GM19438 (cell line): ENCODE measurements around the gene TRAPPC5.

Source experiments
- ATAC-seq: cut with Tn5 transposase; IDR thresholded peaks from one replicate; pipeline ENCODE4 v1.9.1; 2021; ENCODE audit warnings: low read depth; ENCODE audit not compliant: unreplicated experiment

Gene TRAPPC5

DNA sequence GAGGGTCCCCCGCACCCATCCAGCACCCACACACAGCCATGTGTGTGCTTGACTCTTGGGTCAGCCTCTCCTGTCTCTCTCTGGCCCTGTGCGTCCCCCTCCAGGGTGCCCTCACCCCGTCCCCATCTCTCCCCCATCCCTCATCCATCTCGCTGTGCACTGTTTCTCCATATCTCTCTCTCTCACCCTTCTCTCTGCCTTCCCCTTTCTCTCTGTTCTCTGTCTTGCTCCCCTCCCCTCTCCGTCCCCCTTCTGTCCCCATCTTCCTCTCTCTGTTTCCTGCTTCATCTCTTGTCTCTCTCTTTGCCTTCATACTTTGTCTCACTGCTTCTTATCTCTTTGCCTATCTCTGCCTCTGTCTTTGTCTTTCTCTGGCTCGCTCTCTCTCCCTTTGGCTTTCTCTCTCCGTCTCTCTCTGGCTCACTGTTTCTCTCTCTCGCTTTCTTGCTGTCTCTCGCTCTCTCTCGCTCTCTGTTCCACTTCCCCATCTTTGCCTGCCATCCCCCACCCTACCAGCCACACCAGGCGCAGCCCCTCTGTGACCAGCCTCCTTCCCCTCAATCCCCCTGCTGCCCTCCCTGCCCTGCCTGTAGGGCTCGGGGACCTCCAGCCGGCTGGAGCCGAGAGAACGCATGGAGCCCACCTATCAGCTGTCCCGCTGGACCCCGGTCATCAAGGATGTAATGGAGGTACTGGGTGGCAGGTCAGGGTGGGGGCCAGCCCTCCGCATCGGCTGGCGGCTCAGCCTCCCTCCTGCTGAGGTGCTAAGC is 34.8 kb upstream of the TRAPPC5 start:
- no peak for ATAC-seq

DNA sequence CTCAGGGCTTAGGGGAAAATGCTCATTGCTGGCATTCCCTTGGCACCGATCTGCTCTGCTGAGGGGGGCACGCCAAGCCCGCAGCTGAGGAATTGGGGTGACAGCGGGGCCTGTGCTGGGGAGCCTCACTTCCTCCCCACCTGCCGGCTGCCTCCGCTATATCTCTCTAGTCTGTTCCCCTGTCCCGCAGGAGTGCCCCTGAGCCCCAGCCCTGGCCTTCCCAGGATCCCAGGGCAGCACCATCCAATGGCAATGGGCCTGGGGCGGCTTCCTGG is 34.3 kb upstream of the TRAPPC5 start:
- no peak for ATAC-seq

DNA sequence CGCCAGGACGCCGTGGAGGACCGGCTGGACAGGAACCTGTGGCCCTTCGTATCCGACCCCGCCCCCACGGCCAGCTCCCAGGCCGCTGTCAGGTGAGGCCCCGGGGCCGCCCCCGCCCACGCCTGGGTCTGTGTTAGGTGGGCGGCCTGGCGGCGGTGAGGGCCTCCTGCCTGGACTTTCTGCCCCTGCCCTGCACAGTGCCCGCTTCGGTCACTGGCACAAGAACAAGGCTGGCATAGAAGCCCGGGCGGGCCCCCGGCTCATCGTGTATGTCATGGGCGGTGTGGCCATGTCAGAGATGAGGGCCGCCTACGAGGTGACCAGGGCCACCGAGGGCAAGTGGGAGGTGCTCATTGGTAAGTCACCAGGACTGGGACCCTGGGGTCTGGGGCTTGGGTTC is 33.5 kb upstream of the TRAPPC5 start:
- ATAC-seq, result no peak

DNA sequence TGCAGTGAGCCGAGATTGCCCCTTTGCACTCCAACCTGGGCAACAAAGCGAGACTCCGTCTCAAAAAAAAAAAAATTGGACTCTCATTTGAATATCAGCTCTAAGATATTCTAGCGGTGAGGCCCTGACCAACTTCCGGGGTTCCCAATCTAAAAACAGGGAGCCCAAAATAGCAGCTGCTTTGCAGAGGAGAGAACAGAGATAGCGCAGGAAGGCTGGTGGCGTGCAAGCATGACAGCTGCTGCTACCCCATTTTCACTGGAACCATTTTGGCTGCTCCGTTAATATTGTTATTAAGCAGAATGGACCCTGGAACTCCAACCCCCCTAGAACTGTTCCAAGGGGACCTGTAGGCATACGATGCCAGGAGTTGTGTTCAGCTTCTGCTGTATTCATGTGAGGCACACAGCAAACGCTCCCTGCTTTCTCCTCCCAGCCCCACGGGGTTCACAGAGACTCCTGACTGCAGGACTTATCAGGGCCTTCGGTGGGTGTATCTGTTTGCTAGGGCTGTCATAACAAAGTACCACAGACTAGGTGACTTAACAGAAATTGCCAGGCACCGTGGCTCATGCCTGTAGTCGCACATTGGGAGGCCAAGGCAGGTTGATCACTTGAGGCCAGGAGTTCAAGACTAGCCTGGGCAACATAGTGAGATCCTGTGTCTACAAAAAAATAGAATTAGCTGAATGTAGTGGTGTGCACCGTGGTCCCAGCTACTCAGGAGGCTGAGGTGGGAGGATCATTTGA is 32.2 kb upstream of the TRAPPC5 start:
- ATAC-seq, result no peak

DNA sequence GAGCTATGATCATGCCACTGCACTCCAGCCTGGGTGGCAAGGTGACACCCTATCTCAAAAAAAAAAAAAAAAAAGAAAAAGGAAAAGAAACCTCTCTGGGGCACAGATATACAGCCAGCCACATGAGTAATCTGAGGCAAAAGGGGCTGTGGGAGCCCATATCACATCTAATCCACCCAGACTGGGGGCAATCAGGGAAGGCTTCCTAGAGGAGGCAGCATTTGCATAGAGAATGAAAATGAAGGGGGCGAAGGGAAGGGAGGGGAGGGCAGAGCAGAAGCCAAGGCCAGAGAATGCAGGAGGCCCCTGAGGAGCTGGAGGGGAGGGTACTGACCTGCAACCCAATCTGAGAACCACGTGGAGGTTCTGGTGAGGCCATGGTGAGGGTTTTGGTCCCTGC is 30.5 kb upstream of the TRAPPC5 start:
- ATAC-seq, result no peak

DNA sequence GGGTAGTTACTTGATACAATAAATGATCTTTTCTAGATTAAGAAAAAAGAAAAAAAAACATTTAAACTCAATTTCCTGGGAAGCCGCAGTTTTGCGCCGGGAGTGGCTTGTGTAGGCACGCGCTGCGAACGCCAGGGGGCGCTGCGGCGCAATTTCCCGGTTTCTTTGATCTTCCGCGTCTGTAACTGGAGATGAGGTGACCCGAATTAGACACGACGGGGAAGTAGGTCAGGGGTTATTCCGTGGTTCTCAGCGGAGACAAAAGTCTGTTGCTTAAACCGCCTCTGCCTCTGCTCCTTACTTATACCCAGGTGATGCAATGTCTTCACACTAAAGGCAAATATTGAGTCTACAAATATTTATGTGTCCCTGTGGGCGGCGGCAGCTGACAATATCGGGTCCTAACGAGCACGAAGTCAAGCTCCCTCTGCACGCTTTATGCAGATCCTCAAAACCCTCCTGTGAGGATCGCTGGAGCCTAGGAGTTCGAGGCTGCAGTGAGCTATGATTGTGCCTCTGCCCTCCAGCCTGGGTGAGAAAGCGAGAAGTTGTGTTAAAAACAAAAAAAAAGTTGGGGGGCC is 28.5 kb upstream of the TRAPPC5 start:
- no peak for ATAC-seq

DNA sequence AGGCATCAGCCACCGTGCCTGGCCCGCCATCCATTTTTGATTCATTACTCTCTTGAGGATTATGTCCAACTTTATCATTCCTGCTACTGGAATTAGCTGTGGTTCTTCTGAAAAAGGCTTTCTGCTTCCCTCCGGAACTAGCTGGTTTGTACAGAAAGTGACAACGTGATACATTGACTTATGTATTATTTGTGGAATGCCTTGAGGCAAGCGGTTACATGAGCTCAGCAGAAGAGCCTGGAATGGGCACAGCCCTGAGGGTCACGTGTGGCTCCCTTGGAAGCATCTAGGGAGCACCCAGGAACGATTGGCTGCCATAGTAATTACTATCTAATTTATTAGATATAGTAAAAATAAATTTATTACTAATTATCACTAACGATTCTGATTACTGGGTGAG is 26.2 kb upstream of the TRAPPC5 start:
- no peak for ATAC-seq

DNA sequence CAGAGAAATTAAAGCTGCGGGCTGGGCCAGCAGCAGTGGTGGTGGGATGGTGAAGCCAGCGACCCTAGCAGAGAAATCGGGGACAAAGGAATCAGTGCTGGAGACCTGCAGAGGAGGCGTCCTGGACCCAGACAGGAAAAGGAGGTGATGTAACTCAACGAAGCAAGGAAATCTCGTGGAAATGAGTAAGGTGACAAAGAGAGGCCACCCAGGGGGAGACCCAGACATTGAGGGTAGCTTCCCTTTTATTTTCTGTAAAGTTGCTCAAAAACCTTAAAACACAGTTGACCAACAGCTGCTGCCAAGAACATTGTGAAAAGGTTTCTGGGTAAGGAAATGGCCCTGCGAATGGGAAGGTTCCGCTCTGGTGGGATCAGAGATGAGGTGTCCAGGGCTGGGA is 25.1 kb upstream of the TRAPPC5 start:
- ATAC-seq, result no peak

DNA sequence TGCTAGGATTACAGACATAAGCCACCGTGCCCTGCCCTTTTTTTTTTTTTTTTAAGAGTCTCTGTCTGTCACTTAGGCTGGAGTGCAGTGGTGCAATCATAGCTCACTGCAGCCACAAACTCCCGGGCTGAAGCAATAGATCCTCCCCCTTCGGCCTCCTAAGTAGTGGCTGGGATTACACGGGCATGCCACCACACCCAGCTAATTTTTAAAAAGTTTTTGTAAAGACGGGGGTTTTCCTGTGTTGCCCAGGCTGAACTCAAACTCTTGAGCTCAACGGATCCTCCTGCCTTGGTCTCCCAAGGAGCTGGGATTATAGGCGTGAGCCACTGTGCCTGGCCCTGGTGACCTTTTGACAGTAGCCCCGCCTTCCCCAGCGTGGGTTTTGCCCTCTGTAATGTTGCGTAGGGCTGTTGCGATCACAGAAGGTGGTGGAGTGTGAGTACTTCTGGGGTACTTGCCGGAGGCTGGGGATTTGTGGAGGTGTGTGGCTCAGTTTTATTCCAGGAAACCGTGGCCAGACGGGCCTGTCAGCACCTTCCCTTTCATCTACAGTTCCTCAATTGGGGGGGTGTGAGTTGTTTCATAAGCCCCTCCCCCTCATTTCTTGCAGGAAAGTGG is 23.4 kb upstream of the TRAPPC5 start:
- no peak for ATAC-seq

DNA sequence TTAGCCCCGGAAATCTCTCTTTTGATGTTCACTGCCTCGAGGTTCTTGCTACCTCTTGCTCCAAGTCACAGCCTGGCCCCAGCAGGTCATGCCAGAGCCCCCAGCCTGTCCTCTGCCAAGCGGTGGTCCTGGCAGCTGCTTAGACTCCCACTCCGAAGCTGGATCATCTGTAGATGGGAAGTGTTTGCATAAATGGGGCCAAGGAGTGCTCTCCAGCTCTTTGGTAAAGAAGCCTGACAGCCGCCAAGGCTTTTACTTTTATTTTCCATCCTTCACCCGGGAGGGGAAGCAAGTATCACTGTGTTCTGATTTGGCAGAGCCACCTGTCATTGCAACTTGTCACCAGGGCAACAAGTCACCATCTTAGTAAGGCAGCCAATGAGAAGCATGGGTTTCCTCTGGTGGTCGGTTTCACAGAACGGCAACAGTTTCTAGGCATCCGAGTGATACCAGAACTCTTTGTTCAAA is 22.4 kb upstream of the TRAPPC5 start:
- ATAC-seq, result no peak

DNA sequence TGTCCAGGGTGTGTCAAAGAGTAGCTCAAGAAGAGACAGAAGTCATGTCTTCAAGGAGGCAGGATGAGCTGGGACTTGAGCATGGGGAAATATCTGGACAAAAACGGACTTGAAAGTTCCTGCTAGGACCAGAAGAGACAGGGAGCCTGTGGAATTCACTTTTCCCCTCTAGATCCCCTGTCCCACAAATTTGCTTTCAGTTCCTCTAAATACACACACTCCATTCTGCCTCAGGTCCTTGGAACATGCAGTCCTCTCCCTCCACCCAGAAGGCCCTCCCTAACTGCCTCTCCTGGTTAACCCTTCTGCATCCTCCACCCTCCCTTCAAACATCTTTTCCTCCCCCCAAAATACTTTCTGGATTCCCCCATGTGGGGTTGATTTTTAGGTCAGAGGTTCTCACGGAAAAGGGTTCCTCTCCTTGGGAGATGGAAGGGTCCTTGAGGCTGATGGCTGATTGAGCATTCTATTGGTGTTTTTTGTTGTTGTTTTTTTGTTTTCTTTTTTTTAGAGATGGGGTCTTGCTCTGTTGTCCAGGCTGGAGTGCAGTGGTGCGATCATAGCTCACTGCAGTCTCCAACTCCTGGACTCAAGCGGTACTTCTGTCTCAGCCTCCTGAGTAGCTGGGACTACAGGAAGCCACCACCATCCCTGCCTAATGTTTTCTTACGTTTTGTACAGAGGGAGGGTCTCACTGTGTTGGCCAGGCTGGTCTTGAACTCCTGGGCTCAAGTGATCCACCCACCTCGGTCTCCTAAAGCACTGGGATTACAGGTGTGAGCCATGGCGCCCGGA is 18.7 kb upstream of the TRAPPC5 start:
- no peak for ATAC-seq

DNA sequence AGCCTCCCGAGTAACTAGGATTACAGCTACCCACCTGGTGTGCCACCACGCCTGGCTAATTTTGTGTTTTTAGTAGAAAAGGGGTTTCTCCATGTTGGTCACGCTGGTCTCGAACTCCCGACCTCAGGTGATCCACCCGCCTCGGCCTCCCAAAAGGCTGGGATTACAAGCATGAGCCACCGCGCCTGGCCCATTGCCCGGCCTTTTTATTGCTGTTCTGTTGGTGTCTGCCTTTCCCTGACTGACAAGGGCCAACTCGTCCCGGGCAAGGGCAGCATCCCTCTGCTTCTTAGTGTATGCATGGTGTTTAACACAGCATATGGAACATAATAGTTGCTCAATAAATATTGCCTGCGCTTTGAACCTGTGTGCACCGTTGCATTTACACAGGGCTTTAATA is 18.0 kb upstream of the TRAPPC5 start:
- no peak for ATAC-seq

DNA sequence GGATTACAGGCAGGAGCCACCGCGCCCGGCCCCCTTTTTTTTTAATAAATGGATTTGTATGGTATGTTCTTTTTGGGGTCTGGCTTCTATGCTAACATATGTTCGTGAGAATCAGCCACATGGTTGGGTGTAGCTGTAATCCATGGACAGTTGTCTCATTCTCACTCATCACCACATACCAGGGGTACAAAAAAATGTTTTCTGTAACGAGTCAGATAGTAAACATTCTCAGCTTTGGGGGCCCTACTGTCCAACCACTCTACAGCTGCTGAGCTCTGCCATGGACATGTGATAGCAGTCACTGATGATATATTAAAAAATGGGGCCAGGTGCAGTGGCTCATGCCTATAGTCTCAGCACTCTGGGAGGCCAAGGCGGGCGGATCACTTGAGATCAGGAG is 16.9 kb upstream of the TRAPPC5 start:
- ATAC-seq, result no peak

DNA sequence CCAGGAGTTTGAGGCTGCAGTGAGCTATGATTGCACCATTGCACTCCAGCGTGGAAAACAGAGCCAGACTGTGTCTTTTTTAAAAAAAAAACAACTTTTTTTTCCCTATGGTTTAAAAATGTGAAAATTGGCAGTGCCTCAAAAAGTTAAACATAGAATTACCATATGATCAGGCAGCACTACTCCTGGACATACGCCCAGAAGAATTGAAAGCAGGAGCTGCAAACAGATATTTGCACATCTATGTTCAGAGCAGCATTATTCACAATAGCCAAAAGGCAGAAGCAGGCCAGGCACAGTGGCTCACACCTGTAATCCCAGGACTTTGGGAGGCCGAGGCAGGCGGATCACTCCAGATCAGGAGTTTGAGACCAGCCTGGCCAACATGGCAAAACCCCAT is 15.6 kb upstream of the TRAPPC5 start:
- no peak for ATAC-seq

DNA sequence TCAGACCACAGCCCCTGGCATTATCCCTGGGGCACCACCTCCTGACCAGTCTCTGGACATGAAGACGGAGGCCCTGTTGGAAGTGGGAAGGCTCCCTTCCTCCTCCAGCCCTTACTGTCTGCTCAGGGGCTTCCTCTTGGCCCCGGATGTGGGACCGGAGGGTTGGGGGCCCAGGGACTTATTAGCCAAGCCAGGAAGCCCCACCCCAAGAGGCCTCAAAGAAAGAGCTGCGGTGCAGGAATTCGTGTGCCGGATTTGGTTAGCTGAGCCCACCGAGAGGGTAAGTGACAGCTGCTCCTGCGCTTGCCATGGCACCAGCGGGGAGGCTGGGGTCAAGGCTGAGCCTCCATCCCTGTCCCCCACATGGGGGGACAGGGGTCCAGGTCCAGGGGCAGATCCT is 11.8 kb upstream of the TRAPPC5 start, which contains the start of gene RETN:
RETN (plus strand) TSS at position 208 of the 400 bp plus-strand sequence. CDS start 278 bp downstream, outside the sequence.
- no peak for ATAC-seq

DNA sequence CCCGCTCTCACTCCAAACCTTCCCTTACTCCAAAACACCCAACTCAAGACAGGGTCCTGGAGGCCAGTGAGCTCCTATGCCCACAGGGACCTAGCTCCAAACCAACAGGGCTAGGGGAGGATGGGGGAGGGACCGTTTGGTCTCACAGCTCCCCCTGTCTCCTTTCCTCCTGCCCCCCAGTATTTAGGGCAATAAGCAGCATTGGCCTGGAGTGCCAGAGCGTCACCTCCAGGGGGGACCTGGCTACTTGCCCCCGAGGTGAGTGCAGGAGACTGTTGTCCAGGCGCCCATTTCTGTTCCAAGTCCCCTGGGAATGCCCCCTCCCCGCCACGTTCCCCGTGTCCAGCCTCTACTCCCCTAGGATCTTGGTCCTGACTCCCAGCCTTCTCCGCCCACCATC is 11.0 kb upstream of the TRAPPC5 start:
- no peak for ATAC-seq

DNA sequence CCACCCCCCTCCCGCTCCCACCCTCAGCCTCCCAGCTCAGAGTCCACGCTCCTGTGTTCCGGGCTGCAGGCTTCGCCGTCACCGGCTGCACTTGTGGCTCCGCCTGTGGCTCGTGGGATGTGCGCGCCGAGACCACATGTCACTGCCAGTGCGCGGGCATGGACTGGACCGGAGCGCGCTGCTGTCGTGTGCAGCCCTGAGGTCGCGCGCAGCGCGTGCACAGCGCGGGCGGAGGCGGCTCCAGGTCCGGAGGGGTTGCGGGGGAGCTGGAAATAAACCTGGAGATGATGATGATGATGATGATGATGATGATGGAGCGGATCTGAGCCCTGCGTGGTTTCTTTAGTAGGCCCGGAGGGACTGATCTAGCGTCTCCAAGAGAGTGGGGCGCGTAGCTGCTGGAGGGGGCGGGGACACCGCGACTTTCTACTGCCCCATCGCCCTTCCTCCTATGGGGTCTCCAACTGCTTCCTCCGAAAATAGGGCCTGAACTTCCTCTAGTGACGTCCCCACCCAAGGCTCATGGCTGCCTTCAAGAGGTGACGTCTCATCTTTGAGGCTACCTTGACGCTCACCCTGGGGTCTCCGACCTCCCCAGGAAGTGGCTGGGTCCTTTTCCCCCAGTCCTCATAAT is 10.4 kb upstream of the TRAPPC5 start:
- ATAC-seq, result no peak

DNA sequence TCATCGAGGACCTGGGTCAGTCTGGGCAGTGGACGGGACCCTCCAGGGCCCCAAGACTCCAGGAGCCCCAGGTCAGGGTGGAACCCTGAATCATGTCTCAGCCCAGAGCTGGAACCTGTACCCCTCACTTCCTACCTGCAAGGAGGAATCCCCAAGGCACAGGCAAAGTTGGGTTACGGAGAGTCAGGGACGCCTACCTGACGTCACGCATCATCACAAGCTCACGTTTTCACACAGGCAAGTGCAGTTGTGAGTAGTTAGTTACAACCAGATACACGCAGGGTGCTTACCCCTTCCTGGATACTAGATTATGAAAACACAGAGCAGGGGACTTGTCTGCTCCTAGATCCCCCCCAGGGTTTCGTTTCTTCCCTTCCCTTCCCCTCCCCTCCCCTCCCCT is 9.8 kb upstream of the TRAPPC5 start:
- no peak for ATAC-seq

DNA sequence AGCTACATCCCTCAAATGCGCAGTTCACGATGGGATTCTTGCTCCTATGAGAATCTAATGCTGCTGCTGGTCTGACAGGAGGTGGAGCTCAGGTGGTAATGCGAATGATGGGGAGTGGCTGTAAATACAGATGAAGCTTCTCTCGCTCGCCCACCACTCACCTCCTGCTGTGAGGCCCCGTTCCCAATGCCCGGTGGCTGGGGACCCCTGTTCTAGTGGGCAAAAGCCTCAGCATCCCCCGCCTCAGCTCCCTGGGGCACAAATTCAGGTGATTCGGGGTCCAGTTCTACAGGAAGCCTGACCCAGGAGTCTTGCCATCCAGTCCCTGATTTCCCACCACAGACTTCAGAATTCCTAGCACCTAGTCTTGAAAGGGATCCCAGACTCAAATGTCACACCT is 8.1 kb upstream of the TRAPPC5 start:
- no peak for ATAC-seq
